KMS-11 (cell line): ENCODE measurements around the gene LRRN1.

Source experiments
- H2AFZ ChIP-seq: fragments of 200-600 bp; sonication (generic); 2 replicates; pipeline ENCODE4 v1.6.1; 2016; ENCODE audit warnings: antibody characterized with exemption, mixed run types, low read depth
- H3K27ac ChIP-seq: fragments of 200-600 bp; sonication (generic); 2 replicates; pipeline ENCODE4 v1.6.1; 2016; ENCODE audit warnings: mild to moderate bottlenecking, mixed run types
- H3K27me3 ChIP-seq: fragments of 200-600 bp; sonication (generic); 2 replicates; pipeline ENCODE4 v1.6.1; 2017; ENCODE audit warnings: mild to moderate bottlenecking, low read depth, mixed run types, moderate library complexity; ENCODE audit not compliant: insufficient read depth
- H3K36me3 ChIP-seq: fragments of 200-600 bp; sonication (generic); 2 replicates; pipeline ENCODE4 v1.6.1; 2017; ENCODE audit warnings: mild to moderate bottlenecking, mixed run types; ENCODE audit not compliant: insufficient read depth
- H3K4me1 ChIP-seq: fragments of 200-600 bp; sonication (generic); 2 replicates; pipeline ENCODE4 v1.6.1; 2016; ENCODE audit warnings: mild to moderate bottlenecking, low read depth, mixed run types; ENCODE audit not compliant: poor library complexity, severe bottlenecking
- H3K4me2 ChIP-seq: fragments of 200-600 bp; sonication (generic); 2 replicates; pipeline ENCODE4 v1.7.0; 2016; ENCODE audit warnings: mild to moderate bottlenecking, mixed run types
- H3K4me3 ChIP-seq: fragments of 200-600 bp; sonication (generic); IDR thresholded peaks from 2 replicates; pipeline ENCODE4 v1.6.1; 2017; ENCODE audit warnings: low read depth, low read length, mixed read lengths; ENCODE audit not compliant: insufficient read depth
- H3K79me2 ChIP-seq: fragments of 200-600 bp; sonication (generic); 2 replicates; pipeline ENCODE4 v1.6.1; 2016; ENCODE audit warnings: low read depth, mixed run types; ENCODE audit not compliant: insufficient read depth
- H3K9ac ChIP-seq: fragments of 200-600 bp; sonication (generic); 2 replicates; pipeline ENCODE4 v1.6.1; 2016; ENCODE audit warnings: mild to moderate bottlenecking, mixed run types
- H4K20me1 ChIP-seq: fragments of 200-600 bp; sonication (generic); 2 replicates; pipeline ENCODE4 v1.6.1; 2016; ENCODE audit warnings: mild to moderate bottlenecking, mixed run types; ENCODE audit not compliant: insufficient read depth
- CTCF ChIP-seq: fragments of 200-600 bp; sonication (generic); conservative IDR thresholded peaks from 2 replicates; pipeline ENCODE4 v1.6.1; 2017; ENCODE audit warnings: low read depth, mild to moderate bottlenecking, antibody characterized with exemption, low read length, moderate library complexity, mixed read lengths

Gene LRRN1

GRCh38 chr3:3778216-3778615, 21.0 kb upstream of the LRRN1 start:
- no peaks in the 10 kb centered on the region for H3K79me2 ChIP-seq
- H4K20me1 ChIP-seq = no peaks in the 10 kb centered on the region
- H2AFZ ChIP-seq = no peak overlapping the region
- no peak overlapping the region for H3K27ac ChIP-seq
- no peaks in the 10 kb centered on the region for H3K4me1 ChIP-seq
- H3K36me3 ChIP-seq = no peaks in the 10 kb centered on the region
- H3K4me2 ChIP-seq = no peak overlapping the region
- TF ChIP-seq CTCF = no peak
- H3K27me3 ChIP-seq = no peaks in the 10 kb centered on the region
- no peak overlapping the region for H3K9ac ChIP-seq
- H3K4me3 ChIP-seq = no peak overlapping the region

GRCh38 chr3:3778641-3779270, 20.5 kb upstream of the LRRN1 start:
- H3K27ac ChIP-seq = no peak overlapping the region
- no peaks in the 10 kb centered on the region for H3K27me3 ChIP-seq
- no peaks in the 10 kb centered on the region for H3K4me1 ChIP-seq
- H2AFZ ChIP-seq = no peak overlapping the region
- H3K79me2 ChIP-seq = no peaks in the 10 kb centered on the region
- no peak overlapping the region for H3K4me3 ChIP-seq
- no peaks in the 10 kb centered on the region for H3K36me3 ChIP-seq
- H3K9ac ChIP-seq = no peak overlapping the region
- H4K20me1 ChIP-seq = no peaks in the 10 kb centered on the region
- no peak for TF ChIP-seq CTCF
- H3K4me2 ChIP-seq = no peak overlapping the region

- Histone ChIP-seq H3K36me3 (no peaks in the 10 kb centered on the region), H2AFZ (no peak overlapping the region), H3K4me2 (no peak overlapping the region), H3K27ac (no peak overlapping the region), H3K9ac (no peak overlapping the region), H3K4me1 (no peaks in the 10 kb centered on the region), H4K20me1 (no peaks in the 10 kb centered on the region), H3K4me3 (no peak overlapping the region), H3K27me3 (no peaks in the 10 kb centered on the region), H3K79me2 (no peaks in the 10 kb centered on the region)
- no peak for TF ChIP-seq CTCF
Measured at GRCh38 chr3:3782457-3782856, 16.8 kb upstream of the LRRN1 start.

DNA sequence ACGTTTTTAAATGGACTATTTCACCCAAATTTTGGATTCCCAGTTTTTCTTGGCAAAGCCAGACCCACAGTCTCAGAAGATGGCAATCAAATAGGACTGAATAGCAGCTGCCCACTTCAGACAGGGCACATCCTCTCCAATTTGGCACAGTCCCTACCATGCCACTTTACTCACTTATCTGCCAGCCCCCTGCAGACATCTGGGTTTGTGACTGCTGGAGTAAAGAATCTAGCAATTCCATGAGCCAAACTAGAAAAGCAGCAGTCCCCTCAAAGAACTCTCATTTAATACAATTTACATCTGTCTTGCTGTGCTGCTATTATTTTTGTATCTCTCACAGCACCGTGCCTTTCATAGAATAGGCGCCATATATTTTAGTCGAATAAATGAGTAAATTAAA, 16.0 kb upstream of the LRRN1 start:
- no peaks in the 10 kb centered on the region for H4K20me1 ChIP-seq
- no peak overlapping the region for H2AFZ ChIP-seq
- no peak overlapping the region for H3K4me3 ChIP-seq
- H3K27ac ChIP-seq = no peak overlapping the region
- H3K9ac ChIP-seq = no peak overlapping the region
- H3K79me2 ChIP-seq = no peaks in the 10 kb centered on the region
- H3K36me3 ChIP-seq = no peaks in the 10 kb centered on the region
- H3K27me3 ChIP-seq = no peaks in the 10 kb centered on the region
- H3K4me1 ChIP-seq = no peaks in the 10 kb centered on the region
- TF ChIP-seq CTCF = no peak
- no peak overlapping the region for H3K4me2 ChIP-seq
